Keratinocyte (primary cell): ENCODE results near the gene DGKZ.

Experiments
- EZH2 ChIP-seq: IDR thresholded peaks from one replicate; pipeline ENCODE4 v1.6.1; 2012; ENCODE audit warnings: inconsistent platforms, mild to moderate bottlenecking, low read length, moderate library complexity
- TF ChIP-seq, protein P1 (sequence below), 3 experiments: IDR thresholded peaks in 1 of 3; conservative IDR thresholded peaks in 1 of 3; optimal IDR thresholded peaks in 1 of 3; 2 replicates in 2 of 3; 3 replicates in 1 of 3; pipeline versions ENCODE3 to v1.5.1; 2011; ENCODE audit warnings: low read length in 3 of 3, mild to moderate bottlenecking in 3 of 3, moderate library complexity in 2 of 3, control low read depth in 1 of 3, inconsistent platforms in 1 of 3; ENCODE audit not compliant: insufficient read depth in 2 of 3; ENCODE audit errors: extremely low read depth in 1 of 3

DNA sequence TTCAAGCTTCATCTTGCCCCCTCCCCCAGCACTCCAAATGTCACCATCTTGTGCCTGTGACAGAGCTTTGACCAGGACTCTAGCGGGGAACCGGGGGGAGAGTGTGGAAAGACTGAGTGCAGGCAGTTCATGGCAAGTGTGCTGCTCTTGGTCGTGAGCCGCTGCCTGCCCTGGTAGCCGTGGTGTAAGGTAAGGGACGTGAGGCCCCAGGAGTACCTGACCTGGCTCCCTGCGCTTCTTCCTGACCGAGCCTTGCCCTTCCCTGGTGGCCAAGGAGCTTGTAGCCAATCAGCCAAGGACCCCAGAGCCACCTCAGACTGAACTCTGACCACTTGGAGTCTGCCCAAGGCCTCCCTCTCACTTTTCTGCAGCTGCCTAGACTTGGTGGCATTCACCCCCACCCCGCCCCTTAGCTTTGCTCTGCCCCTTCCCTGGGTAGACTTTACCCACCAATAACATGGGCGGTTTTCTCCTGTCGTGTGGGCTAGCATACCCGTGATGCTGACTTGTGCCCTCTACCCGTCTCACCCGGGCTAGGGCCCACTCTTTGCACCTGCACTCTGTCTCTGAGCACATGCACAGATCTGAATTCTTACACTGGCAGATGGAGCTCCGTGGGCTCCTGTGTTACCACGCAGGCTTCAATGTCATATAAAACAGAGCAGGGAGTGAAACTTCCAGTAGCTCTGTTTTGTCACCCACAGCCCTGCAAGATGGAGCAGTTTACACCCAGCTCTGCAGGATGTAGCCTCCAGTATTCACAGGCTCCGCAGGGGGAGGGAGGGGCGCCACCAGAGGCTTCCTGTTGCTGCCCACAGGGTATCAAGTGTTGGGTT is 1.5 kb downstream of the DGKZ start:
- no peak for TF ChIP-seq EZH2
- TF ChIP-seq, protein P1, sequence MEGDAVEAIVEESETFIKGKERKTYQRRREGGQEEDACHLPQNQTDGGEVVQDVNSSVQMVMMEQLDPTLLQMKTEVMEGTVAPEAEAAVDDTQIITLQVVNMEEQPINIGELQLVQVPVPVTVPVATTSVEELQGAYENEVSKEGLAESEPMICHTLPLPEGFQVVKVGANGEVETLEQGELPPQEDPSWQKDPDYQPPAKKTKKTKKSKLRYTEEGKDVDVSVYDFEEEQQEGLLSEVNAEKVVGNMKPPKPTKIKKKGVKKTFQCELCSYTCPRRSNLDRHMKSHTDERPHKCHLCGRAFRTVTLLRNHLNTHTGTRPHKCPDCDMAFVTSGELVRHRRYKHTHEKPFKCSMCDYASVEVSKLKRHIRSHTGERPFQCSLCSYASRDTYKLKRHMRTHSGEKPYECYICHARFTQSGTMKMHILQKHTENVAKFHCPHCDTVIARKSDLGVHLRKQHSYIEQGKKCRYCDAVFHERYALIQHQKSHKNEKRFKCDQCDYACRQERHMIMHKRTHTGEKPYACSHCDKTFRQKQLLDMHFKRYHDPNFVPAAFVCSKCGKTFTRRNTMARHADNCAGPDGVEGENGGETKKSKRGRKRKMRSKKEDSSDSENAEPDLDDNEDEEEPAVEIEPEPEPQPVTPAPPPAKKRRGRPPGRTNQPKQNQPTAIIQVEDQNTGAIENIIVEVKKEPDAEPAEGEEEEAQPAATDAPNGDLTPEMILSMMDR (optimal IDR thresholded peaks at IDR 0.05 in 1 of 3, IDR thresholded peaks at IDR 0.05 in 1 of 3, conservative IDR thresholded peaks at IDR 0.05 in 1 of 3; ENCODE audit: extremely low read depth in 1 of 3, insufficient read depth in 2 of 3, low read length in 3 of 3), result no peak
